Choroid plexus epithelial cell (primary cell): ENCODE measurements around the gene BCL11B.

Experiments used
- DNase-seq: peaks from one replicate; pipeline ENCODE4 v3.0.0-alpha.2; 2010; ENCODE audit warnings: low read depth
- H3K4me3 ChIP-seq: 2 replicates; pipeline ENCODE4 v1.5.1; 2011; ENCODE audit warnings: low read depth, mild to moderate bottlenecking, control low read depth, low read length, moderate library complexity
- TF ChIP-seq, protein P1 (sequence below): conservative IDR thresholded peaks from 2 replicates; pipeline ENCODE4 v1.5.1; 2011; ENCODE audit warnings: low read depth, mild to moderate bottlenecking, control low read depth, inconsistent platforms, low read length, moderate library complexity

Gene BCL11B

DNA sequence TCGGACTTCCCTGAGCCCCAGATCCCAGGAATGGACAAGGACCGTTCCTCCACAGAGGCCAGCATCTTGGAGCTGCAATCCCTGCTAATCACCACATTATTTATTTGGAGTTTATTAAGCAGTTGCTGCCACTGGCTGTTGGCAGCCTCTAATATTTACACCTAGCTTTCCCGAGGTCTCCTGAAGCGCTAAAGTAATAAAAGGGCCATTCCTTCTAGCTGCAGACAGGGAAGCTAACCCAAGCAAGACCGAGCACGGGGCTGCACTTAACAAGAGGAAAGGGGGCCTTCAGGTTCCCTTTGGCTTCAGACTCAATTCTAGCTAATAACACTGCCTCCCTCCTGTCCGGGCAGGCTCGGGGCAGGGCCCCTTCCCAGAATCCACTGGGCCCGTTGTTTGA lies 63.7 kb downstream of the BCL11B start:
- no peak for DNase-seq
- H3K4me3 ChIP-seq: no peak overlapping the region
- TF ChIP-seq, protein P1, sequence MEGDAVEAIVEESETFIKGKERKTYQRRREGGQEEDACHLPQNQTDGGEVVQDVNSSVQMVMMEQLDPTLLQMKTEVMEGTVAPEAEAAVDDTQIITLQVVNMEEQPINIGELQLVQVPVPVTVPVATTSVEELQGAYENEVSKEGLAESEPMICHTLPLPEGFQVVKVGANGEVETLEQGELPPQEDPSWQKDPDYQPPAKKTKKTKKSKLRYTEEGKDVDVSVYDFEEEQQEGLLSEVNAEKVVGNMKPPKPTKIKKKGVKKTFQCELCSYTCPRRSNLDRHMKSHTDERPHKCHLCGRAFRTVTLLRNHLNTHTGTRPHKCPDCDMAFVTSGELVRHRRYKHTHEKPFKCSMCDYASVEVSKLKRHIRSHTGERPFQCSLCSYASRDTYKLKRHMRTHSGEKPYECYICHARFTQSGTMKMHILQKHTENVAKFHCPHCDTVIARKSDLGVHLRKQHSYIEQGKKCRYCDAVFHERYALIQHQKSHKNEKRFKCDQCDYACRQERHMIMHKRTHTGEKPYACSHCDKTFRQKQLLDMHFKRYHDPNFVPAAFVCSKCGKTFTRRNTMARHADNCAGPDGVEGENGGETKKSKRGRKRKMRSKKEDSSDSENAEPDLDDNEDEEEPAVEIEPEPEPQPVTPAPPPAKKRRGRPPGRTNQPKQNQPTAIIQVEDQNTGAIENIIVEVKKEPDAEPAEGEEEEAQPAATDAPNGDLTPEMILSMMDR: no peak

DNA sequence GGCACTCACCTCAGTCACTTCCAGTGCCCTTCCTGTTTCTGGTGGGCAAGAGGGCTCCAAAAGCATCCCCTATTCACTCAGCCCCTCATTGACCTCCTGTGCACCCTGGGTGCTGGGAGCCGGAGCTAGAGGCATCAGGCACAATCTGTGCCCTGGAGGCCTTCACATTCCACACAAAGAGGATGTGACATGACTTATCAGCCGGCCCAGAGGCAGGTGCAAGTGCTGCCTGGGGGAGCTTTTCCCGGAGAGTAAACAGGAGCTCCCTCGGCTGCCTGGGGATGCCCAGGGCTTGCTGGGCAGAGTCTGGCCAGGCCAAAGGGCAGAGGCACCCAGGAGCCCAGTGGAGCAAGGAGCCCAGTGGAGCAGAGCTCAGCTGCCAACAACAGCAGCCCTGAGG lies 64.5 kb downstream of the BCL11B start:
- TF ChIP-seq, protein P1: no peak
- no peak for DNase-seq
- no peak overlapping the region for H3K4me3 ChIP-seq

DNA sequence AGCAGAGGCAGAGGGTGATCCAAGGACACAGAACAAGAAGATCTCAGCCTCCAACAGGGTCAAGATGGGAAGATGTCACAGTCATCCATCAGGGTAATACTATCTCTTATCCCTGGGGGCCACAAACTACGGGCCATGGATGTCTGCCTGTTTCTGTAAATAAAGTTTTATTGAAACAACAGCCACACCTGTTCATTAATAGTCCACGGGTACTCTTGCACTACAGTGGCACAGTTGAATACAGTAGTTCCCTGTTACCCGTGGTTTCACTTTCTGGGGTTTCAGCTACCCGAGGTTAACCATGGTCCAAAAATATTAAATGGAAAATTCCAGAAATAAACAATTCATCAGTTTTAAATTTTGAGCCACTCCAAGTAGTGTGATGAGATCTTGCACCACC lies 65.9 kb downstream of the BCL11B start:
- no peak overlapping the region for H3K4me3 ChIP-seq
- TF ChIP-seq, protein P1: no peak
- DNase-seq: no peak

DNA sequence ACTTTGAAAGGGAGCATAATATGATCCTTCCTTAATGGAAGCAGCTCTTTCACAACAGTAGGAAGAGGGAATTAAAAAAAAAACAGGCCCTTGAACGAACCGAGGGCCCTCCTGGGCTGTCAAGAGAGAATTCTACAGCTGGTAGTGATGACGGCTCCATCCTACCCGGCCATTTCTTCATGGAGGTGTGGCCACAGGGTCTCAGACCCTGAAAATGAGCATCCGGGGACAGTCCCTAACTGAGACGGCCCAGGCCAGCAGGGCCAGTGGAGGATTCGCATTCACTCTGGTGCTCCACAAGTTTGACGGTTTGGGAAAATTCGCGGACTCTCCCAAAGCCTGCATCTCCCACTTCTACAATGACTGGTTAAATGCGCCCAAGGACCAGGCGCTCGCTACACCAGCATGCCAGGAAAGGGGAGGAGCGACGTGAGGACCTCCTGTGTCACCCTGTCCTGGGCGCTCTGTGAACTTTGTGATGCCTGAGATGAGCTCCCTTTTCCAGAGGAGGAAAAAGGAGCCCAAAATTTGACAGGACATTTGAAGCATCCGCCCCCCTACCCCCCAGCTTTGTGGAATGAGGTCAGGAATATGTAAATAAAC lies 66.8 kb downstream of the BCL11B start:
- no peak for DNase-seq
- TF ChIP-seq, protein P1: no peak
- H3K4me3 ChIP-seq: no peak overlapping the region

DNA sequence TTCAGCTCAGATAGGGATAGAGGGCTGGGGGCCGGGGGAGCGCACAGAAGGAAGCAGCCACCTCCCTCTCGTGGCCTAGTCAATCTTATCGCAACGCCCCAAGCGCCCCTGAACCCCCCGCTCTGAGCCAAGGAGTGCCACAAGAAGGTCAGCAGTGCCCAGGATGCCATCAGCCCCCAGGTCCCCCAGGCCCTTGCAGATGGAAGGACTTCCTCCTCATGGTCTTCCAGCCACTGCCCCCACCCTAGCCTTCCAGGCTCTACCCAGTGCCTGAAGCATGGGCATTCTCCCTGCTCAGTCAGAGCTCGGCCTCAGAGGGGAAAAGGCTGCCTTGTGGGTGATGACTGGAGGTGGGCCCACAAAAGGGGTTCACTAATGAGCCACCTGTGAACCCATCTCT lies 68.2 kb downstream of the BCL11B start:
- H3K4me3 ChIP-seq: no peak overlapping the region

DNA sequence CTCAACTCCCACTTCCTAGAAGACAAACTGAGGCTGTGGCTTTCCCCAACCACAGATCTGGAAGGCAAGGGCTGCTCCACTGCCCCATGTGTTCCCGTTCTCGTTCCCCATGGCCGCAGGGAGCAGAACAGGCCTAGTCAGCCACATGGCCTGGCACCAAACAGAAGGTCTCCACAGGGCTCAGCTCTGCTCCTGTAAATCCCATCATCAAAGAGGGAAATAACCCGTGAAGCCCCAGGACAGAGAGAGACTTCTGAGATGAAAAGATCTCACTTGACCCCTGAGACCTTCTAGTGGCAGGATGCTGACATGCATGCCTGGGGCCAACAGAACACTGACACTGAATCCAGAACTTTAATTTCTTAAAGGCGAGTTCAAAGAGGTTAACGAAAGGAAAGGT lies 68.9 kb downstream of the BCL11B start:
- no peak for DNase-seq
- TF ChIP-seq, protein P1: no peak
- no peak overlapping the region for H3K4me3 ChIP-seq

More for the DNA sequence above, 68.2 kb downstream of the BCL11B start:
- no peak for DNase-seq
- TF ChIP-seq, protein P1: no peak

DNA sequence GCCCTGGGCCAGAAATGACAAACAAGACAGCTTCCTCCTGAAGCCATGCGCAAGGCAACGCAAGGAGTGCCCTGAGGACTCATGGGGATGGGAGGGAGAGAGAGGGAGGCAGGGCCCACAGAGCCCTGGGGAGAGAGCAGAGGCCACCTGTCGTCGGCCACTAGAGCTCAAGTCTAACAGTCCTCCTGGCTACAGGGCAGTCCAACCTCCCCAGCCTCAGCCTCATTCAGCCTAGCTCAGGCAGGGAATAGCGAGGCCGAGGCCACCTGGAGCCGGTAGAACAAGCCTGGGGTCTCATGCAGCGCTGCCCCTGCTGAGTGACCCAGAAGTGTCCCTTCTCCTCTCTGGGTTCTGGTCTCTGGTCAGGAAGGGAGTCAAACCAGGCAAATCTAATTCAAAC lies 69.5 kb downstream of the BCL11B start:
- TF ChIP-seq, protein P1: no peak
- H3K4me3 ChIP-seq: no peak overlapping the region
- no peak for DNase-seq
